ENCODE data around the gene KNCN.

Gene KNCN

GRCh38 chr1:46569116-46569515 is 17.7 kb upstream of the KNCN start:
- no peak for DNase-seq (ENCODE audit: low read depth, low spot score)

DNA sequence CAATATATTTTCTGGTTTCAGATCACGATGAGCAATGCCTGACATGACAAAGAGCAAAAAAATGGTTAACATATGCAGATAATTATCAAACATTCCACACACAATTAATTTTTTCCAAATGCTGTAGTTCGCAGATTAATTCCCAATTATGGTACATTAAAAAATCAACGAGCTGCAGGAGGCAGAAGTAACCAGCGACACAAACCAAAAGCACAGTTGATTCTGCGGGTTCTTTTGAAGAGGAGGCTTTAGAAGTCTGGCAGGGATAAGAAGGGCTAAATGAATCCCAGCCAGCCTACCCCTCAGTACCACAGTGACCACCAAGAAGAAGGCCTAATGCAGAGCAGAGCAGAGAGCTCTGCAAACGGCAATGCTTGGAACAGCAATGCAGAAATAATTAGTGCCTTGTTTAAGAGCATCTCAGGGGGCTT is 17.0 kb upstream of the KNCN start:
- no peak for DNase-seq (ENCODE audit: low read depth, low spot score)

DNA sequence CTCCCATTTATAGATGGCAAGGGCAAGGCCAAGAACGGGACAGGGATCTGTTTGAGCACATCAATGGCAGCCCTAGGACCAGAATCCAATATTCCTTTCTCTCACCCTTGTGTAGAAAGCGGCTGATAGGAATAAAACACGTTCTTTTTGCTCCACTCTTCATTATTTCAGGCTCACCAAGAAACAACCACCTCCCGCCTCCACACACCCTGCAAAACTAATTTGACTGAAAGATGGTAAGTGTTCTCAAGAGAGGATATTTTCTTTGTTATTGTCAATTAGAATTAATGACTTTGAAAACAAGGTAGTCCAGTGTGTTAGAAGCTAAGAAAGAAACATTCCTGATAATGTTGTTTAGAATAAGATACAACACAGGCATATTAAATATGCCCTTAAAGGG is 11.9 kb upstream of the KNCN start:
- DNase-seq (ENCODE audit: low read depth, low spot score): no peak

DNA sequence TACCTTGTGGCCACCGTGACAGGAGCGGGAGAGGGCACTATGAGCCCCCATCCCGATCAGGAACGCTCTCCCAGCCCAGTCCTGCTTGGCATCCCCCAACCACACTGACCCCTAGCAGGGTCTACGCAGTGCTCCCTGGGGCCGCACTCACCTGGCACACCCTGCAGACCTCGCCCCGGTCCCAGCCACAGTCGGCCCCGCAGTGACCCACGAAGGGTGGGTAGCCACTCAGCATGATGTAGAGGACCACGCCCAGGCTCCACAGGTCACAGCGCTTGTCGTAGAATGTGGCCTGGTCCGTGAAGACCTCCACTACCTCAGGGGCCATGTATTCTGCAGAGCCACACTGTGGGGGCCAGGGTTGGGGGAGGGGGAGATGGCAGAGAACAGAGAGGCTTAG is 11.1 kb upstream of the KNCN start:
- no peak for DNase-seq (ENCODE audit: low read depth, low spot score)

- DNase-seq (ENCODE audit: low read depth, low spot score): no peak
These were observed 7.5 kb upstream of the KNCN start for GRCh38 chr1:46558966-46559365.

DNA sequence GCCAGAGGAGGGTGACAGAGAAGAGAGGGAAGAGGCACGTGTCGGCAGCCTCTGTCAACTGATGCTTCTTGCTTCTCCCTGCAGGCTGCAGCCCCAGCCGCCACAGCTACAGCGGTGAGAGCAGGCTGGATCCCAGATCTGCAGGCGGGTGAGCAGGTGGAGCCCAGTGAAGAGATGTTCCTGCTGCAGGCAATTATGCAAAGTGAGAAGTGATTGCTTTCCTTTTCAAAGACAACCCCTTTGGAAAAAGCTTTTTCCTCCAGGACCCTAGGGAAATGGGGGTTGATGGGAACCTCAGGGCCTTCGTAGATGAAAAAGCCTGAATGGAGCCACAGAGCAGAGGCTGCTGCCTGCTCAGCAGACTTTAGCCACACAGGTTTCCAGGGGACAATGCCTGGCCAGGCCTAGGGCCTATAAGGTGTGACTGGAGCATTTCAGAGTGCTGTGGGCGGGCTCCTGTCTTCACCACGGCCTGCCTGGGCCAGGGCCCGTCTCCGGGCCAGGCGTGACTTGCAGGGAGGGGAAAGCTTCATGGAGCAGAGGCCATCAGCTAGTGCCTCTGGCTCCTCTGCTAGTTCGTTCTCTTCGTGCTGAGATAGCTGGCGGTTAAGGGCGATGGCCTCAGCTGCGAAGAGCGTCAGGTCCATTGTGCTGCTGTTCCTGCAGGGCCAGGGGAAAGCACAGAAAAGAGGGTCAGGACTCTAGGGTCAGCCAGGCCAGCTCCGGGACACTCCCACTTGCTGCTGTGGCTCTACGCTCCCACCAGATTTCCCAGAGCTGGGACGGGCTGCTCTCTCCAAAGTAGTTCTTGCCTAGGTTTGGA is 6.9 kb upstream of the KNCN start:
- no peak for DNase-seq (ENCODE audit: low read depth, low spot score)

GRCh38 chr1:46557403-46557802 is 6.0 kb upstream of the KNCN start:
- no peak for DNase-seq (ENCODE audit: low read depth, low spot score)

DNA sequence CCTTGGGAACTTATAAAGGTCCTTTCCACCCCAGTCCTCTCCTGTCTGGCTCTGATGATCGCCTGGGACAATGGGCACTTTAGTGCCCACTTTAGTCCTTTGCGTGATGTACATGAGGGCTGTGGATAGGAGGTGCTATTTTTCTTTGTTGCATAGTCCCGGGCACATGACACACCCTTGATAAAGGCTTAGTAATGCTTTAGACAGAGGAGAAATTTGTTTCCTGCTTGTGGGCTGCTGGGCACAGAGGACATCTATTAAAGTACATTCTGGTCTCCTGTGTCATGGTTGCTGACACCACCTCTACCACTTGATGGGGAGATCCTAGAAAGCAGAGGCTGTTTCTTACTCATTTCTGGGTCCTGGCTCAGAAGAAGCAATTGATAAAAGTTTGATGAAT is 5.4 kb upstream of the KNCN start:
- peak; percentile 63 for DNase-seq (ENCODE audit: low read depth, low spot score)

DNA sequence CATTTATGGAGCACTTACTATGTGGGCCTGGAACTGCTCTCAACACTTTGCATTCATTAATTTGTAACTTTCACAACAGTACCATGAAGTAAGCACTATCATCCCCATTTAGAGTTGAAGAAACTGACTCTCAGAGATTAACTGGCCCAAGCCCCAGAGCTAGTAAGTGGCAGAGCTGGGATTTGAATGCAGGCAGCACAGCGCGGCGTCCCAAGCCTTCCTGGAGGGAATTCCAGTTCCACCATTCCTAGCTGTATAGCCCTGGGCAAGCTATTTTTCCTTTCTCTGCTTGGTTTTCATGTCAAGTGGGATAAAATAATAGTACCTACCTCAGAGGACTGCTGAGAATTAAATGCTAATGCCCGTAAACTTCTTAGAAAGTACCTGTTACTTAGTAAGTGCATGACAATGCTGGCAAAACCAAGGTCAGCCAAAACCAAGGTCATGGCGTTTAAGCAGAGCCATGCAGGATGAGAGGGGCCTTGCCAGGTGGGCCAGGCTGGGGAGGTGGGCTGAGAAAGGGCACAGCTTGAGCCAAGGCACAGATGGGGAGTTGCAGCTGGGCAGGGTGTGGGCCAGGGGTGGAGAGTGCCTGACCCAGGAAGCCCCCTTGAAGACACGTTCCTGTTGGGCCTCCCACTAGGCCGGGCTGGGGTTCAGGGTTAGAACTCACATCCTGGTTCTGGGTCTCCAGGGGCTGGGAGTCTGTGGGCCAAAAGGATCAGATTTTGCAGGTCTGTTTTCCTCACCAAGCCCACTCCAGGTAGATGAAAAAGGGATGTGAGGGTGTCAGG is 4.6 kb upstream of the KNCN start:
- no peak for DNase-seq (ENCODE audit: low read depth, low spot score)

GRCh38 chr1:46554597-46555381 is 3.3 kb upstream of the KNCN start:
- DNase-seq (ENCODE audit: low read depth, low spot score): no peak

- DNase-seq (ENCODE audit: low read depth, low spot score): no peak
These were observed 2.8 kb upstream of the KNCN start for GRCh38 chr1:46554236-46554596.

- no peak for DNase-seq (ENCODE audit: low read depth, low spot score)
These were observed 2.1 kb upstream of the KNCN start for GRCh38 chr1:46553506-46553905.

GRCh38 chr1:46552357-46553237 is 1.1 kb upstream of the KNCN start:
- DNase-seq (ENCODE audit: low read depth, low spot score): no peak

DNA sequence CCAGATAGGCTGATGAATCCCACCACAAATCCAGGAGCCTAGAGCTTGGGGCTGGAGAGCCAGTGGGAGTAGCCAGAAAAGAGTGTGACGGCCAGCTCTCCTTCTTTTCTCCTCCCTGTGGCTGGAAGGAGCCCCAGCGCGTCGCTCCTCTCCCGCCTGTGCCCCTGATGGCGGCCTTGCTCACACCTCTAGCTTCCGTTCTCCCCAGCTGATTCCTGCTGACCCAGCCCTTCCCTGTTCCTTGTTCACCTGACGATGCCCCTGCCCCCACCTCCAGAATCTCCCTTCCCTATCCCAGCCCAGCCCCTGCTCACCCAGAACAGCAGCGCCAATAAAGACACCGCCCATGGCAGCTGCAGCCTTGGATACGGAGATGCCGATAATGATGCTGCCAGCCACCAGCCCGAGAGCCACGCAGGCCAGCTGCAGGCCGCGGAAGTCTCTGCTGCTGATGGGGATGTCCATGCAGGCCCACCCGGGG is 656 bp downstream of the KNCN start:
- DNase-seq (ENCODE audit: low read depth, low spot score): no peak

DNA sequence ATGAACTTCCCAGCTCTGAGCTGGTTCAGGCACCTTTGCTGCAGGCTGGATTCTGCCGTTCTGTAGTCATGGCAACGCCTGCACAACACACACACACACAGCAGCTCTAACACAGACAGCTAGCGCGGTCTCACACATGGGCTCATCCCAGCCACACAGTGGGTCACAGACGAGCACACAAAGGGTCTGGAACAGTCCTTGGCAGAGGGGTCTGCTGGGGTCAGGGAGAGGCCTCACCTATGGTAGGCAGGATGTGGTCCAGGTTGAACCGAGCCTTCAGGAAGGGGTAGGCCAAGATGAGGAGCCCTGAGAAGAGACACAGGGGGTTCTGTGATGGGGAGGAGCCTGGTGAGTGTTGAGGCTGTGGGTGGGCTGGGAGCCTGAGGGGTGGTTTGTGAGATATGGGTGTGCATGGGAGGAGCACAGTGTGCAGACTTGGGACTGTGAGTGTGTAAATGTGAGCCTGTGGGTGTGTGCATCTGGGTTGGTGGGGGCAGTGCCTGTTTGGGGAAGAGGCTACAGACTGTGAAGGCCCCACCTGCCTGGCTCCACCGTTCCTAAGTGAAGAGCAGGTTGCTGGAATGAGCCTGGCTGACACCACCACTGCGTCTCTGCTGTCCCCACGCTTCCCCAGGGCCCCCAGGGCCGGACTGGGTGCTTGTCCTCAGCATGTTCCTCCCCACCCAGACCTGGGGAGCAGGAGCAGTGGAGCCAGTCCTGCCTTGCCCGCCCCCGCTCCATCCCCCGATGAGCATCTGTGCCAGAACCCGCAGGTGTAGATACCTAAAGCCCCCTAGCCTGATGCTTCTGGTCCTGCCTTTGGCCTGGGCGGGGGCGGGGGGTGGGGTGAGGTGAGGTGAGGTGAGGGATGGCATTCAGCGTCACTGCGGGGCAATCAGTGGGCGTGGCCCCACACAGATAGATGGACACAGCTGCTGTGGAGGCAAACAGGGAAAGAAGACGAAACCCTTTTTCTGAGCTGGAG is 1.5 kb downstream of the KNCN start:
- DNase-seq (ENCODE audit: low read depth, low spot score): peak; percentile 69

DNA sequence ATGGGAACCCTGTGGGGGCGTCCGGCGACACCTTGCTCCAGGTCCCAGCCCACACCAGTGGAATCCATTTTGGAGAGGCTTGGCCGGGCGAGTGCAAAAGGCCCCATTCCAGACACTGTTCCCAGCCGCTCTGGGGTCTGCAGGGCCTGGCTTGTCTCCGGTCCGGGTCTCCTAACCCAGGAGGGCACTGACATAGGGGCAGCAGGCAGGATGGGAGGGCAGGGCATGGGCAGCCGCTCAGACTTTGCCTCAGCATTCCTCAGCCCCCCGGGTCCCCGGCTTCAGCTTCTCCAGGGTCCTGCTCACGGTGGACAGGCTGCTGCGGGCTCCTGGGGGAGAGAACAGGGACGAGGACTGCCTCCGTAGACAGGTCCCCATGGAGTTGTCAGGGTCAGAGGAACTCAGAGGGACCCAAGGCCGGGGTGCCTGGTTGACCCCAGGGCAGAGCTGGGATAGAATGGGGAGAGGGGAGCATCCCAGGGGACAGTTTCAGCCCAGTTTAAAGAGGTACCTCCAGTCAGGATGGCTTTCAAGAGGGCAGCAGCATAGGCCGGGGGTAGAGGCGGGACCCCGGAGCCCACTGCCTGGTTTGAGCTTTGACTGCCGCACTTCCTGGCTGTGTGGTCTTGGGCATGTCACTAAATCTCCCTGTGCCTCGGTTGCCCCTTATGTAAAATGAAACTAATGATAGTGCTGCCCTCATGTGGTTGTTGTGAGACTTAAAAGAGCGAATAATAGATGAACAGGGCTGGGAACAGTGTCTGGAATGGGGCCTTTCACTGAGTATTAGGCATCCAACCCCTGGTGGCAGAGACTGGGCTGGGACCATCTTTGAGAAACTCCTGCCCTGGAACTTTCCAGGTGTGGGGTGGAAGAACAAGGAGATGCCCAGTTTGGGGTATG is 3.7 kb downstream of the KNCN start:
- peak; percentile 64 for DNase-seq (ENCODE audit: low read depth, low spot score)

DNA sequence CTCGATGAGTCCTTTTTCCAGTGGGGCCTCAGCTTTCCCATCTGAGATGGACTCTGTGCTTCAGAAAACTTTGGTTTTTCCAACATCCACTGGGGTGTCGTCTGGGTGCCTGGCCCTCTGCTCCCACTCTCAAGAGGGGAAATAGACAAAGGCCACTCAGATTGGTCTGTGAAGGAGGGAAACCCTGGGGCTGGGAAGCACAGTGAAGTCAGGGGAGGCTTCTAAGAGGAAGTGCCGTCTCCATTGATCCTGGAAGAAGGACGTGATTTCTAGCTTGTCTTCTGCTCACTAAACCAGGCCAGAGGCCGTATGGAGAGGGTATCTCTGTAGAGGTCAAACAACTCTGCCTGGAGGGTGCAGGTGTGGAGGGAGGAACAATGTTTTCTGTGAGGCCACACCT is 5.2 kb downstream of the KNCN start:
- no peak for DNase-seq (ENCODE audit: low read depth, low spot score)

DNA sequence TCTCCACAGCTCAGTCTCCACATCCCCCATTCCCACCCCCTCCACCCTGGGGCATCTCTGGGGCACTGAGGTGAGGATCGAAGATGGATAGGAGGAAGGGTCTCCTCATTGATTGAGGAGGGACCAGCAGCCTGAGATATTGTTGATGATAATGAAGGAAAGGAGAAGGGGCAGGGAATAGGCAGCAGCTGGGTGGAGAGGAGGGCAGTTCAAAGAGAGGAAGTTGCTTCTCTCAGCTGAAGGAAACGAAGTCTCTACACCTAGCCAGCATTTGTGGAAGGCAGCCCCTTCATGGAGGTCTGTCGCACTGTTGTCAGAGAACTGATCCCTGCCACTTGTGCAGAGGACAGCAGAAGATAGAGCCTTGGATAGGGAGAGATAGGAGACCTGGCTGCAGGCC is 5.7 kb downstream of the KNCN start:
- no peak for DNase-seq (ENCODE audit: low read depth, low spot score)

Data from astrocyte of the hippocampus (primary cell).